Sigmoid colon (tissue), 7 donors: ENCODE measurements around the gene S100A4. TPM values are rescaled to one million over a fixed set of nuclear protein-coding genes. Genes with fewer than 3 reads are reported as not detected.

Source experiments
- DNase-seq: peaks from one replicate; pipeline ENCODE4 v3.0.0-alpha.2; 2019
- H3K27ac ChIP-seq, 4 donors: fragments of 200-600 bp; sonication (generic); one replicate each; pipeline ENCODE4 v1.5.1; 2016 to 2019; ENCODE audit warnings: mild to moderate bottlenecking in 1 of 4
- H3K27me3 ChIP-seq, 3 donors: fragments of 200-600 bp; sonication (generic); one replicate each; pipeline ENCODE4 v1.5.1; 2019; ENCODE audit warnings: mild to moderate bottlenecking in 1 of 3
- H3K36me3 ChIP-seq, 4 donors: fragments of 200-600 bp; sonication (generic); one replicate each; pipeline ENCODE4 v1.5.1; 2016 to 2019
- H3K4me1 ChIP-seq, 4 donors: fragments of 200-600 bp; sonication (generic); one replicate each; pipeline ENCODE4 v1.5.1; 2017 to 2019
- H3K4me3 ChIP-seq, 4 donors: fragments of 200-600 bp; sonication (generic); one replicate each; pipeline ENCODE4 v1.5.1; 2017 to 2019; ENCODE audit warnings: mild to moderate bottlenecking in 2 of 4, moderate library complexity in 1 of 4
- H3K9me3 ChIP-seq, 4 donors: fragments of 200-600 bp in 3 of 4; sonication (generic) in 3 of 4; one replicate each; pipeline versions ENCODE4 v1.5.1 to v1.6.1; 2013 to 2019
- EP300 ChIP-seq, 4 donors: sonication (generic); formaldehyde crosslinking; IDR thresholded peaks; one replicate each; pipeline ENCODE4 v1.6.1; 2017; ENCODE audit warnings: antibody characterized with exemption in 4 of 4
- POLR2A ChIP-seq, 2 donors: fragments of 450-650 bp; IDR thresholded peaks; one replicate each; pipeline ENCODE4 v1.6.1; 2016; ENCODE audit warnings: antibody characterized with exemption in 2 of 2, mild to moderate bottlenecking in 2 of 2, moderate library complexity in 2 of 2
- POLR2AphosphoS5 ChIP-seq, 4 donors: sonication (generic); formaldehyde crosslinking; IDR thresholded peaks; one replicate each; pipeline ENCODE4 v1.6.1; 2017; ENCODE audit warnings: antibody characterized with exemption in 4 of 4
- WGBS, 2 donors: extraction: QIAGEN DNeasy Blood & Tissue Kit; methylation state at CpG; one replicate each; pipeline ENCODE4 v1.1.7; 2013; 5-methylcytosine and 5-hydroxymethylcytosine counted together
- intact Hi-C: fragments of 100-400 bp; cut with DNase I; formaldehyde crosslinking; loops from one replicate; pipeline ENCODE4 v1.15.1; 2023
- polyA plus RNA-seq, 3 donors: library from polyadenylated mRNA; stranded (reverse); fragments of 200-250 nt; gene quantifications; one replicate each; pipeline ENCODE4 v1.2.3, GENCODE V29; 2013
- total RNA-seq, 4 donors: library from RNA; depleted of rRNA; stranded (reverse); fragments of >200 nt; gene quantifications; one replicate each; pipeline ENCODE4 v1.1.0, GENCODE V29; 2016
- TF ChIP-seq, protein P1 (sequence below), 4 experiments: fragments of 450-650 bp in 3 of 4; fragments of 200-600 bp in 1 of 4; IDR thresholded peaks; one replicate each; pipeline ENCODE4 v1.5.1; 2016 to 2019; ENCODE audit warnings: antibody characterized with exemption in 4 of 4, mild to moderate bottlenecking in 3 of 4, moderate library complexity in 2 of 4
- donor health status: healthy with polysubstance abuse.
- donor health status: Bipolar disorder and iron deficiency.
- donor health status: healthy.

Gene S100A4
- total and polyA plus RNA-seq, 7 donors, result 189 to 499 (median 336) TPM

DNA sequence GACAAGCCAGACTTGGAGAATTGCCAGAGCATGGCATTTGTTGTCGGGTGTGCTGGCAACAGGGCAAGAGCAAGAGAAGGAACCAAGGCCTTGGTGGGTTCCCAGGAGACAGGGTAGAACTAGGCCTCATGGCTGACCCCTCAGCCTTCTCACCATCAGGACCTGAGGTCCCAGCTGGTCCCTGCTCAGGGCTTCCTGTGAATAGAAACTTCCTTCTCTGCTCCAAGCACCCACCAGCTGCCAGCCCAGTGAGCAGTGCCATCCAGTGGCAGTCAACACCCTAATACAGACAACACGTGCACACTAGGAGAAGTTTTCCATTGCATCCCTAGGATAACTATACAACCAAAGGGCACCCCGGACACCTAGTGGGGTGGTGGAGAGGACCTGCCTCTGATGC is 32.6 kb downstream of the S100A4 start:
- Histone ChIP-seq H3K27me3 (no peaks in the 10 kb centered on the region), H3K36me3 (no peaks in the 10 kb centered on the region), H3K9me3 (no peaks in the 10 kb centered on the region), H3K4me3 (no peak overlapping the region), H3K4me1 (peaks cover 0 to 10% (median 4%) of the 10 kb centered on the region in 4 donors), H3K27ac (no peak overlapping the region)
- intact Hi-C loops, result loop anchor here (5.0 kb wide), 2 partner anchors 104 to 239 kb away; partner anchors contain the start of gene S100A14
- TF ChIP-seq, protein P1, sequence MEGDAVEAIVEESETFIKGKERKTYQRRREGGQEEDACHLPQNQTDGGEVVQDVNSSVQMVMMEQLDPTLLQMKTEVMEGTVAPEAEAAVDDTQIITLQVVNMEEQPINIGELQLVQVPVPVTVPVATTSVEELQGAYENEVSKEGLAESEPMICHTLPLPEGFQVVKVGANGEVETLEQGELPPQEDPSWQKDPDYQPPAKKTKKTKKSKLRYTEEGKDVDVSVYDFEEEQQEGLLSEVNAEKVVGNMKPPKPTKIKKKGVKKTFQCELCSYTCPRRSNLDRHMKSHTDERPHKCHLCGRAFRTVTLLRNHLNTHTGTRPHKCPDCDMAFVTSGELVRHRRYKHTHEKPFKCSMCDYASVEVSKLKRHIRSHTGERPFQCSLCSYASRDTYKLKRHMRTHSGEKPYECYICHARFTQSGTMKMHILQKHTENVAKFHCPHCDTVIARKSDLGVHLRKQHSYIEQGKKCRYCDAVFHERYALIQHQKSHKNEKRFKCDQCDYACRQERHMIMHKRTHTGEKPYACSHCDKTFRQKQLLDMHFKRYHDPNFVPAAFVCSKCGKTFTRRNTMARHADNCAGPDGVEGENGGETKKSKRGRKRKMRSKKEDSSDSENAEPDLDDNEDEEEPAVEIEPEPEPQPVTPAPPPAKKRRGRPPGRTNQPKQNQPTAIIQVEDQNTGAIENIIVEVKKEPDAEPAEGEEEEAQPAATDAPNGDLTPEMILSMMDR (IDR thresholded peaks at IDR 0.05), result no peak
- no peak for TF ChIP-seq POLR2AphosphoS5 (IDR thresholded peaks at IDR 0.05)
- no peak for TF ChIP-seq POLR2A (IDR thresholded peaks at IDR 0.05)
- WGBS, 2 donors, result 44 to 67% methylated on average over 3 of the region's 3 CpGs
- DNase-seq, result no peak

DNA sequence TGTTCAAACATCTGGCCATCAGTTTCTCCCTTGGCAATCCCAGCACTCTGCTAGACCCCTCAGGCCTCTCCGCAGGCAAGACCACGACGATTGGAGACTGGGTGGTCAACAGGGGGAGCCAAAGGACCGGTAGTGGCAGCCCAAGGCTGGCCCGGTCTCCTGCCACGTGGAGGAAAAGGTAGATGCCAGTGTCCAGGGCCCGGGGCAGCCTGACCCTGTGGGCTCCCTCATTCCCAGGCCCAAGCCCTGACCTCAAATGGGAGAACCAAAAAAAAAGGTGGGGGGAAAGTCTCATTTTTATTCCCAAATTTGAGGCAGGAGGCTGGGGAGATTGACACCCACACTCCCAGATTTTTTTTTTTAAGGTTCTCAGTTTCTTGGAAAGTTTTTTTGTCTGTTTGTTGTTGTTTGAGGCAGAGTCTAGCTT is 34.6 kb downstream of the S100A4 start:
- WGBS, 2 donors, result 1% methylated on average over 7 of the region's 7 CpGs
- Histone ChIP-seq H3K36me3 (no peaks in the 10 kb centered on the region), H3K27me3 (no peaks in the 10 kb centered on the region), H3K4me1 (peaks cover 0 to 31% (median 25%) of the 10 kb centered on the region in 4 donors), H3K4me3 (no peak overlapping the region), H3K9me3 (no peaks in the 10 kb centered on the region), H3K27ac (peak overlapping the region in 2 of 4 donors; percentile 4 to 38)
- DNase-seq, result peak; percentile 88
- no peak for TF ChIP-seq POLR2A (IDR thresholded peaks at IDR 0.05)
- TF ChIP-seq EP300 (IDR thresholded peaks at IDR 0.05), result no peak
- TF ChIP-seq, protein P1 (IDR thresholded peaks at IDR 0.05), result peak; percentile 80 to 91 (median 88)
- peak in 2 of 4 donors; percentile 11 to 37 for TF ChIP-seq POLR2AphosphoS5 (IDR thresholded peaks at IDR 0.05)
- intact Hi-C loops, result loop anchor here (1.0 to 5.0 kb wide), 4 partner anchors 22 to 241 kb away; partner anchors contain the start of gene S100A14

DNA sequence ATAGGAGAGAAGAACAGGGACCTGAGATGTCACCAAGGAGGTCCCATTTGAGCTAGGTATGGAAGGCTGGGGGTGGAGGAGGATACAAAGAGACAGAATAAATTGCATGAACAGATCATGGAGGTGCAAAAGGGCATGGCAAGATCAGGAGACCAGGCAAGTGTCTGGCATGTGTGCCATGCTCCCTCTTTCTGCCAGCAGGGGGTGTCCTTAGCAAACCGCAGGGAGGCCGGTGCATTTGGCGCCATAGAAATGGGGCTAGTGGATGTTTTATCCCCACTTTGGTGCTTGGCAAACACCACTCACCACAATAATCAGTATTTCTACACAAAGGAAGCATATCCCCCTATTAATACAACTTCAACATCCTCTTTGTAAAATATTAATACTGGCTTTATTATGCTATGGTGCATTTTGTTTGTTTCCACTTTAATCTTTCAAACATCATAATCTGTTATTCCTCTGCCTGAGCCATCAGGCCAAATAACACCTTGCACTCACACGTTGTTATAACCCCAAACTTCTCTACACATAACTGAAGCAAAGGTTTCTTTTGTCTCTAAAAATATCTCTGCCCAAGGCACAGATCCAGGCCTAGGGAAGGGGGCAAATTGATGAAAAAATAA is 35.8 kb downstream of the S100A4 start:
- Histone ChIP-seq H3K4me3 (no peak overlapping the region), H3K27me3 (no peaks in the 10 kb centered on the region), H3K9me3 (no peaks in the 10 kb centered on the region), H3K27ac (no peak overlapping the region), H3K36me3 (no peaks in the 10 kb centered on the region), H3K4me1 (peaks cover 0 to 39% (median 32%) of the 10 kb centered on the region in 4 donors)
- no peak for DNase-seq
- WGBS, 2 donors, result 29 to 73% methylated on average over 4 of the region's 4 CpGs
- intact Hi-C loops, result loop anchor here (2.0 to 5.0 kb wide), 3 partner anchors 23 to 242 kb away; partner anchors contain the start of gene S100A14
- TF ChIP-seq, protein P1 (IDR thresholded peaks at IDR 0.05), result peak in 3 of 4 experiments; percentile 20 to 46 (median 42)
- no peak for TF ChIP-seq EP300 (IDR thresholded peaks at IDR 0.05)
- TF ChIP-seq POLR2A (IDR thresholded peaks at IDR 0.05), result no peak
- no peak for TF ChIP-seq POLR2AphosphoS5 (IDR thresholded peaks at IDR 0.05)

DNA sequence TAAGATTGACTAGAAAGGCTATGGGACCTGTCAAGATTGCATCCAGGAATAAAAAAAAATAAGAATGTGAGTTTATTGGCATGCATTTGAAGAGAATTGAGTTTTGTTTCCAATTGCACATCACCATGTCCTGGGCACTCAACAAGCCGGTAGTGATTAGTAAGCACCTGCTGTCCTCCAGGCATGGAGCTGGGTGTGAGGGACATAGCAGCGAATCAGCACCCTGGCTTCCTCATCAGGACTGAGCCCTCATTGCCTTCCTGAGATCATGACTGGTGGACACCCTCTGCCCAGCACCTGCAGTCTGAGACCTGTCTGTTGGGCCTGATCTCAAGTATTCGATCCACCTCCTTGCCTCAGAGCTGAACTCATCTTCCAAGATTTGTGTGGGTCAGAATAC is 36.6 kb downstream of the S100A4 start:
- no peak overlapping the region for H3K4me3 ChIP-seq
- no peak overlapping the region for H3K27ac ChIP-seq
- TF ChIP-seq, protein P1 (IDR thresholded peaks at IDR 0.05), result no peak
- TF ChIP-seq EP300 (IDR thresholded peaks at IDR 0.05) (no peak), POLR2A (IDR thresholded peaks at IDR 0.05) (no peak)
- peaks cover 0 to 39% (median 32%) of the 10 kb centered on the region in 4 donors for H3K4me1 ChIP-seq
- no peak for DNase-seq
- H3K9me3 ChIP-seq, result no peaks in the 10 kb centered on the region
- intact Hi-C loops, result no loop called here
- no peaks in the 10 kb centered on the region for H3K27me3 ChIP-seq
- WGBS, 2 donors, result 93 to 96% methylated on average over 3 of the region's 3 CpGs
- H3K36me3 ChIP-seq, result no peaks in the 10 kb centered on the region
